Astrocyte of the cerebellum (primary cell): Measurements from ENCODE around the gene ZBTB20.
A peak's percentile ranks its signal among the peaks of the same experiment; 100 is the strongest.

Experiments used
- DNase-seq: peaks from one replicate; pipeline ENCODE4 v3.0.0-alpha.2; 2011; ENCODE audit warnings: low read depth
- H3K4me3 ChIP-seq: 2 replicates; pipeline ENCODE4 v1.5.1; 2011; ENCODE audit warnings: mild to moderate bottlenecking, low read depth, low read length, moderate library complexity
- in situ Hi-C: cut with HindIII; loops from 2 replicates; pipeline ENCODE4 v1.10.0; 2017; ENCODE audit warnings: low sequenced_read_pairs
- TF ChIP-seq, protein P1 (sequence below): IDR thresholded peaks from 2 replicates; pipeline ENCODE4 v1.5.1; 2012; ENCODE audit warnings: low read length, low read depth, moderate library complexity, mild to moderate bottlenecking; ENCODE audit errors: missing control alignments

Gene ZBTB20

DNA sequence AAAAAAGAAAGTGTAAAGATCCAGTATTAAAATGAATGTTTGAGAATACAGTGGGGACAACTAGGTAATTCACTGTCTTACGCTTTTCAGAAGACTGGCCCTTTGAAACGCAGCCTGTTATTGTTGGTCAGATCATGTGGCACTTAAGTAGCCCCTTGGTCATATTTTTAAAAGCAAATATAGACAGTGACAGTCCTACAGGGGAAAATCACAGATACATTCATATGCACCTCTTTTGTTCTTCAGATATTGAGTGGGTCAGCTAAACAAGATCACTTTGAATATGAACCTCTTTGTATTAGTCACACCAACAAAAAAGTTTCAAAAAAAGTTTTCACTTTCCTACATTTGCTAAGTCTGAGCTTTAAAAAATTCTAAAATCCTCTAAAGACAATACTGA, 817.3 kb downstream of the ZBTB20 start:
- DNase-seq: no peak
- TF ChIP-seq, protein P1, sequence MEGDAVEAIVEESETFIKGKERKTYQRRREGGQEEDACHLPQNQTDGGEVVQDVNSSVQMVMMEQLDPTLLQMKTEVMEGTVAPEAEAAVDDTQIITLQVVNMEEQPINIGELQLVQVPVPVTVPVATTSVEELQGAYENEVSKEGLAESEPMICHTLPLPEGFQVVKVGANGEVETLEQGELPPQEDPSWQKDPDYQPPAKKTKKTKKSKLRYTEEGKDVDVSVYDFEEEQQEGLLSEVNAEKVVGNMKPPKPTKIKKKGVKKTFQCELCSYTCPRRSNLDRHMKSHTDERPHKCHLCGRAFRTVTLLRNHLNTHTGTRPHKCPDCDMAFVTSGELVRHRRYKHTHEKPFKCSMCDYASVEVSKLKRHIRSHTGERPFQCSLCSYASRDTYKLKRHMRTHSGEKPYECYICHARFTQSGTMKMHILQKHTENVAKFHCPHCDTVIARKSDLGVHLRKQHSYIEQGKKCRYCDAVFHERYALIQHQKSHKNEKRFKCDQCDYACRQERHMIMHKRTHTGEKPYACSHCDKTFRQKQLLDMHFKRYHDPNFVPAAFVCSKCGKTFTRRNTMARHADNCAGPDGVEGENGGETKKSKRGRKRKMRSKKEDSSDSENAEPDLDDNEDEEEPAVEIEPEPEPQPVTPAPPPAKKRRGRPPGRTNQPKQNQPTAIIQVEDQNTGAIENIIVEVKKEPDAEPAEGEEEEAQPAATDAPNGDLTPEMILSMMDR: no peak
- H3K4me3 ChIP-seq: no peak overlapping the region
- in situ Hi-C loops: no loop called here

DNA sequence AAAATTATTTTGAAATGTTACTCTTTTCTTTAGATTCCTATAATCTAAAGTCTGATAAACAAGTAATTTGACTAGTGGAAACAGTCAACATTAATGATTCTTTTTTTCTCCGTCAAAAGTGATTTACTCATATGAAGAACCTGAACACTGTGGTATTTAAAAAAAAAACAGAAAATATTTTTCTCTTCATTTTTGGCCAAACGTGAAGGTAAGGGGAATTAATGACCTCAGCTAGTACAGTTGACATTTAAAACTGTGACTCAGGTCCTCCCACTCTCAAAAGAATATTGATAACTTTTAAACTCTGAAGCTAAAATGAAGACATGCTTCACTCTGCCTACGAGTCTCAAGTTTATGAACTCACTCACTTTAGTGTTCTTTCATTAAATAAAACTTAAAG, 818.7 kb downstream of the ZBTB20 start:
- in situ Hi-C loops: no loop called here
- H3K4me3 ChIP-seq: no peak overlapping the region
- TF ChIP-seq, protein P1: no peak
- DNase-seq: no peak

DNA sequence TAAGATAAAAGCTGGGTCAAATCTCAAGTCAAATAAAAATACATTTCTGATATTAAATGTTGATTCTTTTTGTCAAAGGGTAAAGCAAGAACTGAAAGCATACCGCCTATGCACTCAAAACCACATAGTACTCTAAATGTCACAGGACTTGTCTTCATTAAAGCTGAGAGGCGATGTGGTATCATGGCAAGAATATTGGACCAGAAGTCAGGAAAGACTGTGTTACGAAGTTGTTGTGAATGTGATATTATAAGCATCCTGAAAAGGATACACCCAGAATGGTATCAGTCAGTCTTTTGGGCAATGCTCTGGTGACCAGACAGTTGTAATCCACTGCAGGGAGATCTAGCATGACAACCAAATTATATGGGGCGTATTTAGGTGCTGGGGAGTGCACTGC, 819.4 kb downstream of the ZBTB20 start:
- in situ Hi-C loops: no loop called here
- H3K4me3 ChIP-seq: no peak overlapping the region

DNA sequence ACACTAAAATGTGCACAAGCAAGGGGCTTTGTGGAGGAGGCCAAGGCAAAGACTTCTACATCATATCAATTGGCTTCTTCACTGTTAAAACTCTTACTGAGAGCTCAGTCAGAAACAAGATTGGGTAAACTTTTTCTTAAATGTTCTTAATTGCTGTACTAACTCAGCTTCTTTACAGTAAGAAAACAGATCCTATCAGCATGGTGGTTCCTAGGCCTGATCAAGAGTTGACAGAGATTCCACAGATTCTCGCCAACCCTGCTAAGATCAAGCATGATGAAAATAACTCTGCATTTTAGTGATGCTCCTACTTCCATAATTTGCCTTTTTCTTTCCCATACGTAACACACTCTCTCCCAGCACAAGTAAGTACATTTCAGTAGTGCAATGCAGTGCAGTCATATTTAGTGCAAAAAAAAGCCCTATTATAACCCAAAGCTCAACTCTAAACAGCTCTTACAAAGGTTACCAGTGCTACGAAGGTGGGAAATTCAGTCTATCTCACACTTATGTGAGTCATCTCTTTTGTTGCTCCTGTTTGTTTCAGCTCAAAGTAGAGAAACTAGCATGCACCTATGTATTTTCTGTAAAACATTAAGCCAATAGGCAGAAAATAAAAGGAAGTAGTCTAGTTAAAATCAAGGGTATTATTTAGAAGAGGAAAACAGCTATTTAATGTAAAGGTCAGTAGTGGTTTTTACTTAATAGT, 823.4 kb downstream of the ZBTB20 start:
- TF ChIP-seq, protein P1: no peak
- no peak for DNase-seq
- in situ Hi-C loops: no loop called here
- no peak overlapping the region for H3K4me3 ChIP-seq

More for the DNA sequence above, 819.4 kb downstream of the ZBTB20 start:
- TF ChIP-seq, protein P1: no peak
- no peak for DNase-seq

DNA sequence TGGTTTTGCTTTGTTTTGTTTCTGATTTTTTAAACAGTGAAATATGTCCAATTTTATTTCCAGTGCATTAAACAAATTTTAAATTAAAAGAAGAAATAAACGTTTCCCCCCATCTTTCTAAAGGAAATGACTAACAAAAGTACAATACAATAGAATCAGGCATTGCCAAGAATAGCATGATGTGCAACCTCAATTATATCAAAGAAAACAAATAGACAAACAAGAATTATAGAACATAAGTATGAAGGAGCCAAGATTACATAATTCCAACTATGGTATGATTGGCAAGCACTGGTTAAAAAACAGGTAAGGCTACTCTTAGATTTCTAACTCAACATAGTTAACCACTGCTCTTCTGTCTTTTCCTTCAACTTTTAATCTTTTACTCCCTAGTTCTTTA, 826.8 kb downstream of the ZBTB20 start:
- no peak overlapping the region for H3K4me3 ChIP-seq
- no peak for DNase-seq
- in situ Hi-C loops: no loop called here

DNA sequence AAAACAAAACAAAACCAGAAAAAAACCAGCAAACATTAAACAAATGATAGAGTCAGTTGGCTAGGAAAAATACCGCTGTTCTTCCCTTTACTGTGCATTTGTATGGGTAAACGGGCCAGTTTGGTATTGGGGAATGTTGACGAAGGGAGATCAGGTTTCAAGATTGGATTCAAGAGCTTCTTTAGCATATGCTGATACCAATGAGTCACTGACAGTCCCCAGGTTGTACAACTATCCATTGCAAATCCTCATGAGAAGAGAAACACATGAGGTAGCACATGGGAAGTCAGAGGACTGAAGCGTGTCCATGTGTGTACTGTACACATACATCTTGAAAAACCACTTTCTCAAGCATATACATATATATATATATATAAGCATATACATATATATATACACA, 827.6 kb downstream of the ZBTB20 start:
- in situ Hi-C loops: no loop called here

More for the DNA sequence above, 826.8 kb downstream of the ZBTB20 start:
- TF ChIP-seq, protein P1: no peak

More for the DNA sequence above, 827.6 kb downstream of the ZBTB20 start:
- H3K4me3 ChIP-seq: no peak overlapping the region
- peak; percentile 43 for DNase-seq
- TF ChIP-seq, protein P1: no peak
